ENCODE results near the gene HAPLN3.

The HAPLN3 gene

GRCh38 chr15:88864861-88865497 is 30.4 kb downstream of the HAPLN3 start:
- no peak for DNase-seq (ENCODE audit: low spot score)

- no peak for DNase-seq (ENCODE audit: low spot score)
Measured at GRCh38 chr15:88863412-88863811, 31.9 kb downstream of the HAPLN3 start.

GRCh38 chr15:88860212-88860611 is 35.1 kb downstream of the HAPLN3 start:
- no peak for DNase-seq (ENCODE audit: low spot score)

GRCh38 chr15:88859550-88859949 is 35.8 kb downstream of the HAPLN3 start:
- DNase-seq (ENCODE audit: low spot score): no peak

GRCh38 chr15:88858934-88859333 is 36.4 kb downstream of the HAPLN3 start:
- no peak for DNase-seq (ENCODE audit: low spot score)

- DNase-seq (ENCODE audit: low spot score): no peak
Measured at GRCh38 chr15:88852476-88852875, 42.9 kb downstream of the HAPLN3 start.

- DNase-seq (ENCODE audit: low spot score): no peak
Measured at GRCh38 chr15:88849376-88850072, 45.8 kb downstream of the HAPLN3 start.

- DNase-seq (ENCODE audit: low spot score): no peak
Measured at GRCh38 chr15:88848203-88848602, 47.1 kb downstream of the HAPLN3 start.

- DNase-seq (ENCODE audit: low spot score): no peak
Measured at GRCh38 chr15:88847144-88847543, 48.2 kb downstream of the HAPLN3 start.

GRCh38 chr15:88845616-88846015 is 49.7 kb downstream of the HAPLN3 start:
- DNase-seq (ENCODE audit: low spot score): no peak

GRCh38 chr15:88844749-88845386 is 50.5 kb downstream of the HAPLN3 start:
- DNase-seq (ENCODE audit: low spot score): no peak

- no peak for DNase-seq (ENCODE audit: low spot score)
Measured at GRCh38 chr15:88843334-88843733, 52.0 kb downstream of the HAPLN3 start.

GRCh38 chr15:88842156-88842555 is 53.2 kb downstream of the HAPLN3 start:
- DNase-seq (ENCODE audit: low spot score): no peak

- DNase-seq (ENCODE audit: low spot score): no peak
Measured at GRCh38 chr15:88841236-88841635, 54.1 kb downstream of the HAPLN3 start.

GRCh38 chr15:88839961-88840360 is 55.4 kb downstream of the HAPLN3 start:
- no peak for DNase-seq (ENCODE audit: low spot score)

- no peak for DNase-seq (ENCODE audit: low spot score)
Measured at GRCh38 chr15:88839146-88839545, 56.2 kb downstream of the HAPLN3 start.

GRCh38 chr15:88838667-88839066 is 56.7 kb downstream of the HAPLN3 start:
- DNase-seq (ENCODE audit: low spot score): no peak

GRCh38 chr15:88835646-88836045 is 59.7 kb downstream of the HAPLN3 start:
- DNase-seq (ENCODE audit: low spot score): no peak

- no peak for DNase-seq (ENCODE audit: low spot score)
Measured at GRCh38 chr15:88835119-88835518, 60.2 kb downstream of the HAPLN3 start.

- DNase-seq (ENCODE audit: low spot score): peak; percentile 19
Measured at GRCh38 chr15:88834211-88834812, 61.0 kb downstream of the HAPLN3 start.

- DNase-seq (ENCODE audit: low spot score): peak; percentile 4
Measured at GRCh38 chr15:88833731-88834100, 61.6 kb downstream of the HAPLN3 start.

- peak; percentile 8 for DNase-seq (ENCODE audit: low spot score)
Measured at GRCh38 chr15:88832820-88833730, 62.3 kb downstream of the HAPLN3 start.
